Endothelial cell of umbilical vein (primary cell): ENCODE data around the gene SIPA1L3. TPM values are rescaled to one million over a fixed set of nuclear protein-coding genes. Genes with fewer than 3 reads are reported as not detected.
A peak's percentile ranks its signal among the peaks of the same experiment; 100 is the strongest.

Source experiments
- BruUV-seq: library from RNA; stranded (reverse); fragments of 400-500 nt; replicated peaks from 2 replicates; lab custom pipeline; 2021; lab: Mats Ljungman, UMichigan
- CTCF ChIA-PET: fragments of 300-600, 350-600 bp; sonication (Branson Sonifier 250); formaldehyde crosslinking; loops from one replicate; lab custom pipeline; 2021; ENCODE audit warnings: antibody characterized with exemption, inconsistent platforms; lab: Charles Lee
- POLR2A ChIA-PET: fragments of 300-600, 350-600 bp; sonication (Branson Sonifier 250); formaldehyde crosslinking; loops from one replicate; lab custom pipeline; 2021; ENCODE audit warnings: antibody characterized with exemption, inconsistent platforms; lab: Charles Lee
- DNase-seq: peaks from one replicate; pipeline ENCODE4 v3.0.0-alpha.2; 2011; ENCODE audit warnings: low read depth, low spot score
- FAIRE-seq: peaks from 2 replicates; lab custom pipeline; 2011; peaks lifted over from hg19 to GRCh38; lab: Jason Lieb, UNC
- H2AFZ ChIP-seq: 2 replicates; pipeline ENCODE4 v1.6.0; 2012; ENCODE audit warnings: low read depth, low read length, control low read depth, inconsistent platforms
- H3K27ac ChIP-seq: 2 replicates; pipeline ENCODE4 v1.5.1; 2011; ENCODE audit warnings: low read depth, mild to moderate bottlenecking, control low read depth, low read length, moderate library complexity; ENCODE audit not compliant: insufficient read depth
- H3K27me3 ChIP-seq, 2 experiments: 2 replicates each; pipeline versions ENCODE4 v1.6.0 to v1.6.1; 2011; ENCODE audit warnings: low read length in 2 of 2, mixed read lengths in 1 of 2; ENCODE audit not compliant: control insufficient read depth in 2 of 2, insufficient read depth in 2 of 2
- H3K36me3 ChIP-seq, 2 experiments: 2 replicates in 1 of 2; 3 replicates in 1 of 2; pipeline ENCODE4 v1.5.1; 2011; ENCODE audit warnings: low read length in 2 of 2, mild to moderate bottlenecking in 1 of 2, moderate library complexity in 1 of 2; ENCODE audit not compliant: control insufficient read depth in 2 of 2, insufficient read depth in 2 of 2; ENCODE audit errors: extremely low read depth in 1 of 2
- H3K4me1 ChIP-seq: 3 replicates; pipeline ENCODE4 v1.5.1; 2011; ENCODE audit warnings: mild to moderate bottlenecking, low read length; ENCODE audit not compliant: control insufficient read depth, insufficient read depth; ENCODE audit errors: extremely low read depth
- H3K4me2 ChIP-seq: 2 replicates; pipeline ENCODE4 v1.6.1; 2011; ENCODE audit warnings: low read length, control low read depth, mixed read lengths; ENCODE audit not compliant: insufficient read depth
- H3K4me3 ChIP-seq, 3 experiments: fragments of 200-600 bp in 1 of 3; sonication (generic), shearing (Covaris generic) in 1 of 3; replicated peaks in 1 of 3; 2 replicates each; pipeline ENCODE4 v1.5.1; 2011 to 2016; ENCODE audit warnings: control low read depth in 3 of 3, low read length in 3 of 3, mild to moderate bottlenecking in 2 of 3, inconsistent platforms in 1 of 3, low read depth in 1 of 3, moderate library complexity in 1 of 3; ENCODE audit not compliant: insufficient read depth in 1 of 3
- H3K79me2 ChIP-seq: 2 replicates; pipeline ENCODE4 v1.6.0; 2012; ENCODE audit warnings: low read length, inconsistent platforms; ENCODE audit not compliant: control insufficient read depth, insufficient read depth
- H3K9ac ChIP-seq: replicated peaks from 2 replicates; pipeline ENCODE3; 2011; ENCODE audit warnings: low read length, control low read depth; ENCODE audit not compliant: insufficient read depth; ENCODE audit errors: extremely low read depth
- H3K9me1 ChIP-seq: replicated peaks from 3 replicates; pipeline ENCODE4 v1.6.0; 2011; ENCODE audit warnings: mild to moderate bottlenecking, low read length; ENCODE audit not compliant: control insufficient read depth, insufficient read depth; ENCODE audit errors: extremely low read depth
- H3K9me3 ChIP-seq: replicated peaks from 2 replicates; pipeline ENCODE4 v1.5.1; 2012; ENCODE audit warnings: low read length, inconsistent platforms; ENCODE audit not compliant: control insufficient read depth, insufficient read depth
- H4K20me1 ChIP-seq: replicated peaks from 2 replicates; pipeline ENCODE3; 2011; ENCODE audit warnings: mild to moderate bottlenecking, low read length; ENCODE audit not compliant: control insufficient read depth, insufficient read depth; ENCODE audit errors: extremely low read depth
- FOS ChIP-seq: IDR thresholded peaks from 2 replicates; pipeline ENCODE4 v1.6.1; 2011; ENCODE audit warnings: mild to moderate bottlenecking, low read length, moderate library complexity, borderline replicate concordance; ENCODE audit not compliant: insufficient read depth
- dilution Hi-C: fragments of 300-500 bp; cut with MboI; formaldehyde crosslinking; loops from one replicate; pipeline ENCODE4 v1.15.0; 2019; ENCODE audit warnings: low sequenced_read_pairs; ENCODE audit not compliant: extremely low pct_ligation_motif_present
- intact Hi-C: fragments of 100-400 bp; cut with micrococcal nuclease; formaldehyde crosslinking; loops from one replicate; pipeline ENCODE4 v1.10.0; 2022
- polyA plus RNA-seq, 4 experiments: library from polyadenylated mRNA; depleted of rRNA in 3 of 4; stranded (reverse) in 3 of 4; unstranded in 1 of 4; fragments of >200 nt; gene quantifications; 2 replicates each; pipeline versions ENCODE4 v1.2.1 to v1.2.3, GENCODE V29; 2011 to 2012; ENCODE audit warnings: missing spikeins in 1 of 4
- total RNA-seq: library from RNA; stranded (reverse); gene quantifications from 2 replicates; pipeline ENCODE4 v1.2.3, GENCODE V29; 2021
- TF ChIP-seq, protein P1 (sequence below), 2 donors: IDR thresholded peaks; 1 replicate in 1 of 2; 2 replicates in 1 of 2; pipeline ENCODE4 v1.5.1; 2011; ENCODE audit warnings: low read length in 2 of 2, mild to moderate bottlenecking in 2 of 2, moderate library complexity in 2 of 2, control low read depth in 1 of 2, inconsistent platforms in 1 of 2, low read depth in 1 of 2; ENCODE audit not compliant: insufficient read depth in 1 of 2; ENCODE audit errors: extremely low read depth in 1 of 2

SIPA1L3 gene
- total and polyA plus RNA-seq, 2 donors (not counting 3 experiments of a cell fraction or from before 2014, with no cell fraction given) = 14.2 to 47.2 TPM

DNA sequence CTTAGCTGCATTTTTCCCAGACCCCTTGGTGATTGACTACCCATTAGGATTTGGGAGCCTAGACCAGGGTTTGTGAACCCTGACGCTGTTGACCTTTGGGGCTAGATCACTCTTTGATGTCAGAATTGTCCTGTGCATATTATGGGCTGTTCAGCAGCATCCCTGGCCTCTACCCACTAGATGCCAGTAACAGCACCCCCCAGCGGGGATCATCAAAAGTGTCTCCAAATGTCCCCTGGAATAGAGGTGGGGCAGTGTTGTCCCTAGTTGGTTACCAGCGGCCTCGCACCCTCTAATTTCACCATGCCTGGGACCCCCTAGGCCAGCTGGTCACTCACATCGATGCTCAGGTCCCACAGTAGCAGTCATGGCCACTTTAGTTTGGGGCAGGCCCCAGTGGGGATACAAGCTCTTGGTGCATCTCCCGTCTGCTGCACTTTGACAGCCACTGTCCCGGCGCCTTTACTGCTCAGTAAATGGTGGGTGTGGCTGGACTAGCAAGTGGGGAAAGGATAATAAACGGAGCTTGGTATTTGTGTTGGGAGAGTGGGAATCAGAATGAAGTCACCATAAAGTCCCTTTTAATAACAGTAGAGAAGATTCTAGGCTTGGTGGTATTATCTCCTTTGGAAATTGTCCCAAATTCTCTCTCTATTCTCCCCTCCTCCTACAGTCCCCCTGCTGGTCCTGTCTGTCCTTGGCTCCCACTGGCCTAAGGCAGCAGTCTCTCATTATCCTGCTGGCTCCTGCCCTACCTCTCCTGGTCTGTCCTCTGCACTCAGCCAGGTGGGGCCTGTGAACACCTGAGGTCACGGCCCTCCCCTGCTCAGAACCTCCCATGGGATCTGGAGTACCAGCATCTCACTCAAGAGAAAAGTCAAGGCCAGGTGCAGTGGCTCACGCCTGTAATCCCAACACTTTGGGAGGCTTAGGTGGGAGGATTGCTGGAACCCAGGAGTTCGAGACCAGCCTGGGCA, 80.6 kb downstream of the SIPA1L3 start:
- Histone ChIP-seq H3K27ac (no peak overlapping the region), H3K9me1 (no peaks in the 10 kb centered on the region), H4K20me1 (no peaks in the 10 kb centered on the region), H3K9ac (no peak overlapping the region), H3K4me2 (no peak overlapping the region), H3K9me3 (no peaks in the 10 kb centered on the region), H3K79me2 (peaks cover 36% of the 10 kb centered on the region), H2AFZ (no peak overlapping the region), H3K4me1 (no peaks in the 10 kb centered on the region), H3K27me3 (no peaks in the 10 kb centered on the region), H3K36me3 (no peaks in the 10 kb centered on the region), H3K4me3 (no peak overlapping the region)
- POLR2A ChIA-PET = no interaction called here
- BruUV-seq = no TSS peak
- intact Hi-C loops = no loop called here
- FAIRE-seq (peak; percentile 46), DNase-seq (no peak)
- dilution Hi-C loops = no loop called here
- TF ChIP-seq, protein P1, sequence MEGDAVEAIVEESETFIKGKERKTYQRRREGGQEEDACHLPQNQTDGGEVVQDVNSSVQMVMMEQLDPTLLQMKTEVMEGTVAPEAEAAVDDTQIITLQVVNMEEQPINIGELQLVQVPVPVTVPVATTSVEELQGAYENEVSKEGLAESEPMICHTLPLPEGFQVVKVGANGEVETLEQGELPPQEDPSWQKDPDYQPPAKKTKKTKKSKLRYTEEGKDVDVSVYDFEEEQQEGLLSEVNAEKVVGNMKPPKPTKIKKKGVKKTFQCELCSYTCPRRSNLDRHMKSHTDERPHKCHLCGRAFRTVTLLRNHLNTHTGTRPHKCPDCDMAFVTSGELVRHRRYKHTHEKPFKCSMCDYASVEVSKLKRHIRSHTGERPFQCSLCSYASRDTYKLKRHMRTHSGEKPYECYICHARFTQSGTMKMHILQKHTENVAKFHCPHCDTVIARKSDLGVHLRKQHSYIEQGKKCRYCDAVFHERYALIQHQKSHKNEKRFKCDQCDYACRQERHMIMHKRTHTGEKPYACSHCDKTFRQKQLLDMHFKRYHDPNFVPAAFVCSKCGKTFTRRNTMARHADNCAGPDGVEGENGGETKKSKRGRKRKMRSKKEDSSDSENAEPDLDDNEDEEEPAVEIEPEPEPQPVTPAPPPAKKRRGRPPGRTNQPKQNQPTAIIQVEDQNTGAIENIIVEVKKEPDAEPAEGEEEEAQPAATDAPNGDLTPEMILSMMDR (IDR thresholded peaks at IDR 0.05; ENCODE audit: extremely low read depth in 1 of 2, insufficient read depth in 1 of 2, low read depth in 1 of 2, low read length in 2 of 2) = peak; percentile 9 to 17
- TF ChIP-seq FOS = no peak
- CTCF ChIA-PET = interaction anchor here (0.7 to 2.6 kb wide), 7 partner anchors 10 to 85 kb away, joined by 3 to 12 read pairs (median 3); no protein-coding TSS in a partner anchor
